HepG2 (cell line): ENCODE measurements around the gene AXIN1. TPM values are rescaled to one million over a fixed set of nuclear protein-coding genes. Genes with fewer than 3 reads are reported as not detected.
"Not testable (repeated sequence)": the region's sequence is repeated elsewhere in the genome, so short reads cannot be mapped to it uniquely, and the experiment has no call there.

Experiments used
- ATAC-seq: fragments of 200-7000 bp; cut with Tn5 transposase; 3 replicates; pipeline ENCODE4 v1.9.1; 2020; ENCODE audit warnings: mild to moderate bottlenecking, moderate library complexity
- BruUV-seq: library from RNA; stranded (reverse); fragments of 400-500 nt; replicated peaks from 2 replicates; lab custom pipeline; 2021; lab: Mats Ljungman, UMichigan
- CTCF ChIA-PET: fragments of 300-600 bp; formaldehyde crosslinking; extraction: SDS; loops from one replicate; lab custom pipeline; 2021; ENCODE audit warnings: low total read pairs, inconsistent platforms, low intra/inter-chr PET ratio; lab: Yijun Ruan, JAX
- POLR2A ChIA-PET: fragments of 350-600 bp; sonication (Branson Sonifier 250); formaldehyde crosslinking; loops from one replicate; lab custom pipeline; 2020; ENCODE audit warnings: antibody characterized with exemption, inconsistent platforms; lab: Yijun Ruan, JAX
- DNase-seq: peaks from one replicate; pipeline ENCODE4 v3.0.0-alpha.2; 2015; ENCODE audit warnings: low spot score
- FAIRE-seq: peaks from 3 replicates; lab custom pipeline; 2011; peaks lifted over from hg19 to GRCh38; lab: Jason Lieb, UNC
- H2AFZ ChIP-seq: one replicate; pipeline ENCODE4 v1.6.1; 2011; ENCODE audit warnings: low read length, inconsistent platforms
- H3K27ac ChIP-seq: fragments of 300-600 bp; 3 replicates; pipeline ENCODE4 v1.8.0; 2011; ENCODE audit warnings: mixed run types, mild to moderate bottlenecking, mixed read lengths, low read length, inconsistent platforms; ENCODE audit not compliant: insufficient read depth; ENCODE audit errors: extremely low read length
- H3K27me3 ChIP-seq, 2 experiments: fragments of 200-600 bp in 1 of 2; 2 replicates in 1 of 2; 3 replicates in 1 of 2; pipeline versions ENCODE4 v1.6.0 to v1.8.0; 2011; ENCODE audit warnings: low read length in 2 of 2, mild to moderate bottlenecking in 2 of 2, moderate library complexity in 2 of 2, inconsistent platforms in 1 of 2; ENCODE audit not compliant: insufficient read depth in 2 of 2, control insufficient read depth in 1 of 2
- H3K36me3 ChIP-seq, 2 experiments: fragments of 200-600 bp in 1 of 2; replicated peaks in 1 of 2; 2 replicates in 1 of 2; 3 replicates in 1 of 2; pipeline versions ENCODE4 v1.5.1 to v1.8.0; 2011; ENCODE audit warnings: low read length in 2 of 2, inconsistent platforms in 1 of 2; ENCODE audit not compliant: insufficient read depth in 2 of 2, control insufficient read depth in 1 of 2
- H3K4me1 ChIP-seq: 2 replicates; pipeline ENCODE4 v1.5.1; 2012; ENCODE audit warnings: low read length, inconsistent platforms; ENCODE audit not compliant: insufficient read depth
- H3K4me2 ChIP-seq: 2 replicates; pipeline ENCODE4 v1.6.0; 2011; ENCODE audit warnings: low read depth, low read length, inconsistent platforms
- H3K4me3 ChIP-seq, 3 experiments: fragments of 200-600 bp in 1 of 3; sonication (generic), shearing (Covaris generic) in 1 of 3; replicated peaks in 1 of 3; 2 replicates each; pipeline ENCODE4 v1.5.1; 2011 to 2016; ENCODE audit warnings: low read length in 3 of 3, inconsistent platforms in 2 of 3, low read depth in 2 of 3, mild to moderate bottlenecking in 2 of 3, control low read depth in 1 of 3, mixed read lengths in 1 of 3; ENCODE audit not compliant: insufficient read depth in 1 of 3
- H3K79me2 ChIP-seq: one replicate; pipeline ENCODE4 v1.6.1; 2011; ENCODE audit warnings: low read length, inconsistent platforms; ENCODE audit not compliant: insufficient read depth
- H3K9ac ChIP-seq: 2 replicates; pipeline ENCODE4 v1.6.0; 2011; ENCODE audit warnings: mild to moderate bottlenecking, low read depth, low read length, inconsistent platforms; ENCODE audit not compliant: insufficient read depth
- H3K9me3 ChIP-seq: 2 replicates; pipeline ENCODE4 v1.5.1; 2012; ENCODE audit warnings: mild to moderate bottlenecking, low read length
- H4K20me1 ChIP-seq: 2 replicates; pipeline ENCODE4 v1.6.0; 2011; ENCODE audit warnings: inconsistent platforms, mild to moderate bottlenecking, low read length, moderate library complexity; ENCODE audit not compliant: insufficient read depth
- KLF9 ChIP-seq: IDR thresholded peaks from 2 replicates; pipeline ENCODE4 v1.6.1; 2016; ENCODE audit warnings: low read depth
- MAX ChIP-seq: IDR thresholded peaks from 2 replicates; pipeline ENCODE4 v1.6.1; 2012; ENCODE audit warnings: inconsistent platforms
- MTA1 ChIP-seq: sonication (generic); formaldehyde crosslinking; IDR thresholded peaks from 2 replicates; pipeline ENCODE4 v1.4.0; 2020; ENCODE audit warnings: missing genetic modification reagents, mild to moderate bottlenecking, borderline replicate concordance
- PRDM15 ChIP-seq: sonication (generic); formaldehyde crosslinking; IDR thresholded peaks from 2 replicates; pipeline ENCODE4 v1.4.0; 2020; ENCODE audit warnings: missing genetic modification reagents
- SOX5 ChIP-seq: IDR thresholded peaks from 2 replicates; pipeline ENCODE4 v1.6.1; 2016; ENCODE audit warnings: borderline replicate concordance
- ZNF263 ChIP-seq: sonication (generic); formaldehyde crosslinking; IDR thresholded peaks from 2 replicates; pipeline ENCODE4 v1.4.0; 2020; ENCODE audit warnings: missing genetic modification reagents
- ZNF30 ChIP-seq: sonication (generic); formaldehyde crosslinking; IDR thresholded peaks from 2 replicates; pipeline ENCODE4 v1.5.0; 2020; ENCODE audit warnings: mild to moderate bottlenecking, missing genetic modification reagents
- ZNF563 ChIP-seq: sonication (generic); formaldehyde crosslinking; IDR thresholded peaks from 2 replicates; pipeline ENCODE4 v1.8.0; 2022; ENCODE audit warnings: mild to moderate bottlenecking, moderate library complexity, missing genetic modification reagents
- ZNF580 ChIP-seq: IDR thresholded peaks from 2 replicates; pipeline ENCODE4 v1.6.1; 2016; ENCODE audit warnings: low read depth, borderline replicate concordance
- ZZZ3 ChIP-seq: sonication (generic); formaldehyde crosslinking; IDR thresholded peaks from 2 replicates; pipeline ENCODE4 v1.4.0; 2020; ENCODE audit warnings: missing genetic modification reagents, mild to moderate bottlenecking, borderline replicate concordance
- WGBS: methylation state at CpG from one replicate; pipeline ENCODE4 v1.1.6; 2017; ENCODE audit warnings: low lambda C conversion rate; 5-methylcytosine and 5-hydroxymethylcytosine counted together
- in situ Hi-C: cut with HindIII; loops from 2 replicates; pipeline ENCODE4 v1.10.0; 2017; ENCODE audit warnings: low pct_unique_long_range_greater_than_20kb; ENCODE audit not compliant: extremely low pct_ligation_motif_present
- intact Hi-C: fragments of 100-400 bp; cut with micrococcal nuclease; formaldehyde crosslinking; loops from one replicate; pipeline ENCODE4 v1.10.0; 2022; ENCODE audit not compliant: unreplicated experiment
- polyA plus RNA-seq, 8 experiments: library from polyadenylated mRNA; depleted of rRNA in 3 of 8; stranded (reverse) in 7 of 8; unstranded in 1 of 8; fragments of >200 nt; fragmentation: Illumina TruSeq in 4 of 8; extraction: Trizol in 4 of 8; gene quantifications; 2 replicates each; pipeline versions ENCODE4 v1.2.1 to v1.2.3, GENCODE V29; 2011 to 2016; ENCODE audit warnings: low read depth in 4 of 8, missing spikeins in 1 of 8, mixed read lengths in 1 of 8; ENCODE audit not compliant: insufficient read depth in 1 of 8
- total RNA-seq, 5 experiments: library from RNA; depleted of rRNA; stranded (reverse); fragments of >200 nt; fragmentation: Illumina TruSeq; extraction: Trizol; gene quantifications; 2 replicates each; pipeline ENCODE4 v1.2.3, GENCODE V29; 2016; ENCODE audit warnings: low read depth in 1 of 5

Gene AXIN1
- total and polyA plus RNA-seq, 2 of the 13 experiments (the other 11 are each of a cell fraction or from before 2014, with no cell fraction given): 24.0 to 26.0 TPM

- not testable (repeated sequence) for DNase-seq, H4K20me1 ChIP-seq, FAIRE-seq, BruUV-seq, H3K36me3 ChIP-seq, H3K27ac ChIP-seq, H3K79me2 ChIP-seq, H3K9me3 ChIP-seq, H2AFZ ChIP-seq
- peak overlapping the region; percentile 8 to 73 (median 13); a peak in 3 of 6 replicates for H3K4me3 ChIP-seq
- WGBS: no CpG with 5 or more reads among the region's 24 CpGs
- CTCF ChIA-PET: interaction anchor here (0.5 to 1.4 kb wide), 4 partner anchors 59 to 297 kb away, joined by 3 to 8 read pairs (median 5); no protein-coding TSS in a partner anchor
- H3K9ac ChIP-seq: peak overlapping the region; percentile 7; the same call in 1 of the 2 replicates
- peaks cover 85% of the 10 kb centered on the region for H3K4me1 ChIP-seq
- POLR2A ChIA-PET: interaction anchor here (1.0 to 2.7 kb wide), 4 partner anchors 8 to 21 kb away, joined by 3 to 15 read pairs (median 4); partner anchors contain the start of genes AXIN1 and MRPL28
- intact Hi-C loops (loop anchor here (1.0 to 5.0 kb wide), 3 partner anchors 90 to 245 kb away; partner anchors contain the start of gene LUC7L), in situ Hi-C loops (loop anchor here (5.0 kb wide), 1 partner anchor 90 kb away; no protein-coding TSS in a partner anchor)
- H3K4me2 ChIP-seq: peak overlapping the region; percentile 90
- peaks cover 1 to 13% of the 10 kb centered on the region in 2 experiments; a peak in 4 of 5 replicates for H3K27me3 ChIP-seq
- 0 out of 2 replicates have a peak, but pooled peaks have one; percentile 50 for TF ChIP-seq ZNF563 (CRISPR knock-in tag)
- peak; percentile 7 for ATAC-seq
Observed at GRCh38 chr16:362702-362999, 10.1 kb upstream of the AXIN1 start.

- Histone ChIP-seq H3K9me3 (no peaks in the 10 kb centered on the region), H4K20me1 (no peaks in the 10 kb centered on the region), H3K4me3 (peak overlapping the region; percentile 8 to 73 (median 13); a peak in 2 of 6 replicates), H3K27ac (peak overlapping the region; percentile 45), H3K79me2 (no peaks in the 10 kb centered on the region), H3K36me3 (peaks cover 0 to 5% of the 10 kb centered on the region in 2 experiments; a peak in 1 of 5 replicates), H3K9ac (peak overlapping the region; percentile 7; the same call in 1 of the 2 replicates), H2AFZ (no peak overlapping the region), H3K4me2 (peak overlapping the region; percentile 90), H3K27me3 (peaks cover 1 to 13% of the 10 kb centered on the region in 2 experiments; a peak in 4 of 5 replicates), H3K4me1 (peaks cover 89% of the 10 kb centered on the region)
- ChIA-PET POLR2A (interaction anchor here (1.0 to 2.7 kb wide), 4 partner anchors 9 to 20 kb away, joined by 3 to 15 read pairs (median 4); partner anchors contain the start of genes AXIN1 and MRPL28), CTCF (interaction anchor here (0.5 to 1.4 kb wide), 4 partner anchors 58 to 296 kb away, joined by 3 to 8 read pairs (median 5); no protein-coding TSS in a partner anchor)
- intact Hi-C loops (loop anchor here (1.0 to 5.0 kb wide), 3 partner anchors 90 to 245 kb away; partner anchors contain the start of gene LUC7L), in situ Hi-C loops (loop anchor here (5.0 kb wide), 1 partner anchor 90 kb away; no protein-coding TSS in a partner anchor)
- BruUV-seq: no TSS peak
- FAIRE-seq: peak; percentile 60
- peak; percentile 79 for ATAC-seq
- peak; percentile 75 for DNase-seq
- WGBS: 10% methylated on average over 2 of the region's 30 CpGs
- TF ChIP-seq SOX5 (CRISPR knock-in tag) (peak; percentile 50), PRDM15 (CRISPR knock-in tag) (no peak), MAX (peak; percentile 97), ZNF563 (CRISPR knock-in tag) (peak; percentile 80; the same call in 1 of the 2 replicates), KLF9 (CRISPR knock-in tag) (0 out of 2 replicates have a peak, but pooled peaks have one; percentile 39), ZNF263 (CRISPR knock-in tag) (peak; percentile 38; the same call in 1 of the 2 replicates), MTA1 (CRISPR knock-in tag) (peak; percentile 93), ZNF30 (CRISPR knock-in tag) (no peak), ZZZ3 (CRISPR knock-in tag) (no peak), ZNF580 (CRISPR knock-in tag) (peak; percentile 67; the same call in 1 of the 2 replicates)
Observed at GRCh38 chr16:361872-362701, 9.6 kb upstream of the AXIN1 start.
